ENCODE measurements around the gene GAS6. TPM values are rescaled to one million over a fixed set of nuclear protein-coding genes. Genes with fewer than 3 reads are reported as not detected.
"Not testable (repeated sequence)": the region's sequence is repeated elsewhere in the genome, so short reads cannot be mapped to it uniquely, and the experiment has no call there.

Gene GAS6
- total RNA-seq, 6 donors from 2014 or later, result 129 to 299 (median 180) TPM

DNA sequence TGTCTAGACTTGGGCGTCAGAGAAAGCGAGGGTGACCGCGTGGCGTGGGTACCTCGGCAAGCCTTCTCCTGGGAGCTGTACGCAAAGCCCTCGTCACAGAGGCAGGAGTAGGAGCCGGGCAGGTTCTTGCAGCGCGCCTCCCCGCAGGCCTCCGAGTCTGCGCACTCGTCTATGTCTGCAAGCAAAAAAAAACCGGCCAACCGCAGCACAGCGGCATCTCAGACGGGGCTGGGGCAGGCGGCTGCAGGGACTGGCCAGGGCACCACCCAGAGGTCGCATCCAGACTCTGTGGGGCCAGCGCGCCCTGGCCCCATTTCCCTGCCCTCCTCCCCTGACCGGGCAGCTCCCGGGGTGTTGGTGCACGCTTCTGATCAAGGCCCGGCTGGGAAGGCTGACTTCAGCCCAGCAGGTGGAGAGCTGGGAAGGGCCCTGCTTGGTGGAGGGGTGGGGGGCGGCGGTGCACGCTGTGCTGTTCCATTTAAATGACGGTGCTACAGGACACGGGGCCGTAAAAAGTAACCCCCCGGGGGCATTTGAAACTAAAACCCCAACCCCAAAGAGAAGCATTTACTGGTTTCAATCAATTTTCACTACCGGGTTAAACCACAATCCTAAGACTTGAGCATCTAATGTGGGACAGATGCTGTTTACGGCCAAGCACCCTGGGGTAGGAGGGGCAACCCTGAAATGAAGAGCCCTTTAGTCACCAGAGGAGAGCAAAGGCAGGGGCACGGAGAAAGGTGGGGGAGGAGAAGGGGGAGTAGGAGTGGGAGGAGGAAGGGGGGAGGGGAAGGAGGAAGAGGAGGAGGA lies 28.2 kb downstream of the GAS6 start:
- TF ChIP-seq, protein P1, sequence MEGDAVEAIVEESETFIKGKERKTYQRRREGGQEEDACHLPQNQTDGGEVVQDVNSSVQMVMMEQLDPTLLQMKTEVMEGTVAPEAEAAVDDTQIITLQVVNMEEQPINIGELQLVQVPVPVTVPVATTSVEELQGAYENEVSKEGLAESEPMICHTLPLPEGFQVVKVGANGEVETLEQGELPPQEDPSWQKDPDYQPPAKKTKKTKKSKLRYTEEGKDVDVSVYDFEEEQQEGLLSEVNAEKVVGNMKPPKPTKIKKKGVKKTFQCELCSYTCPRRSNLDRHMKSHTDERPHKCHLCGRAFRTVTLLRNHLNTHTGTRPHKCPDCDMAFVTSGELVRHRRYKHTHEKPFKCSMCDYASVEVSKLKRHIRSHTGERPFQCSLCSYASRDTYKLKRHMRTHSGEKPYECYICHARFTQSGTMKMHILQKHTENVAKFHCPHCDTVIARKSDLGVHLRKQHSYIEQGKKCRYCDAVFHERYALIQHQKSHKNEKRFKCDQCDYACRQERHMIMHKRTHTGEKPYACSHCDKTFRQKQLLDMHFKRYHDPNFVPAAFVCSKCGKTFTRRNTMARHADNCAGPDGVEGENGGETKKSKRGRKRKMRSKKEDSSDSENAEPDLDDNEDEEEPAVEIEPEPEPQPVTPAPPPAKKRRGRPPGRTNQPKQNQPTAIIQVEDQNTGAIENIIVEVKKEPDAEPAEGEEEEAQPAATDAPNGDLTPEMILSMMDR (IDR thresholded peaks at IDR 0.05), result no peak
- no peak for TF ChIP-seq EP300 (IDR thresholded peaks at IDR 0.05)
- no peak for TF ChIP-seq POLR2AphosphoS5 (IDR thresholded peaks at IDR 0.05)
- TF ChIP-seq POLR2A (IDR thresholded peaks at IDR 0.05), result no peak
- WGBS, 2 donors, result 84 to 91% methylated on average over 27 to 36 of the region's 37 CpGs
- DNase-seq, result peak in 1 of 2 donors; percentile 74
- H3K27ac ChIP-seq, result no peak overlapping the region
- no peak for ATAC-seq (ENCODE audit: low FRiP score in 2 of 2)
- H3K4me1 ChIP-seq, result peaks cover 27 to 36% (median 30%) of the 10 kb centered on the region in 4 donors
- H3K4me3 ChIP-seq, result no peak overlapping the region
- no peaks in the 10 kb centered on the region for H3K9me3 ChIP-seq
- peaks cover 0 to 42% (median 16%) of the 10 kb centered on the region in 4 donors for H3K36me3 ChIP-seq
- no peaks in the 10 kb centered on the region for H3K27me3 ChIP-seq

DNA sequence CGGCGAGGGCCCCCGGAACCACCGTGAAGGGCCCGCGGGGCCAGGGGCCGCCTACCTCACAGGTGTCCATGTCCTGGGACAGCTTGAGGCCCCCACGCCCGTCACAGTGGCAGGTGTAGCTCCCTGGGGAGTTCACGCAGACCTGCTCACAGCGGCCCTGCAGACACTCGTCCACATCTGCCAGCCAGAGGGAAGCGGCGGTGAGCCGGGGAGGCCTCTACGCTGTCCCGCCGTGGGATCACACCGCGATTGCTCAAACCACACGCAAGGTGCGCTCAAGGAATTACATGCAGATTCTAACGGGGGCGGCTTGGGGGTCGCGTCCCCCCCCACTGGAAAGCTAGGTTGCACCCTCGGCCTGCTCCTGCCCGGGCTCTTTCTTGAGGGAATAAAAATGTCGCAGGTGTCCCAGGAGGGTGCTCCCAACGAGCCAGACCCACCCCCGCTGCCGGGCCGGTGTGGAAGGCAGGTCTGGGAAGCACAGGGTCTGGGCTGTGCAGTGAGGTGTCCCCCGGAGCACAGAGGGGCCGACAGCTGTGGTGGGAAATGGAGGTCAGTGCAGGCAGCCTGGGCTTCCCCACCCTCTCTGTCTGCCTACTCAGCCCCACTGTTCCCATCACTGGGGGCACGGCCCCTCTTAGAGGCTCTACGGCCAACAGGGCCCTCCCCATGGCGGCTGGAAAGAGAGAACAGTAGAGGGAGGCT lies 29.2 kb downstream of the GAS6 start:
- no peak for TF ChIP-seq EP300 (IDR thresholded peaks at IDR 0.05)
- TF ChIP-seq, protein P1 (IDR thresholded peaks at IDR 0.05), result no peak
- no peak for TF ChIP-seq POLR2A (IDR thresholded peaks at IDR 0.05)
- no peak for TF ChIP-seq POLR2AphosphoS5 (IDR thresholded peaks at IDR 0.05)
- ATAC-seq (ENCODE audit: low FRiP score in 2 of 2), result no peak
- H3K4me3 ChIP-seq, result no peak overlapping the region
- WGBS, 2 donors, result 90 to 92% methylated on average over 19 to 36 of the region's 38 CpGs
- H3K27ac ChIP-seq, result no peak overlapping the region
- H3K4me1 ChIP-seq, result peaks cover 22 to 27% (median 23%) of the 10 kb centered on the region in 4 donors
- no peaks in the 10 kb centered on the region for H3K9me3 ChIP-seq
- H3K36me3 ChIP-seq, result peaks cover 0 to 41% (median 16%) of the 10 kb centered on the region in 4 donors
- peak in 1 of 2 donors; percentile 81 for DNase-seq
- H3K27me3 ChIP-seq, result no peaks in the 10 kb centered on the region

DNA sequence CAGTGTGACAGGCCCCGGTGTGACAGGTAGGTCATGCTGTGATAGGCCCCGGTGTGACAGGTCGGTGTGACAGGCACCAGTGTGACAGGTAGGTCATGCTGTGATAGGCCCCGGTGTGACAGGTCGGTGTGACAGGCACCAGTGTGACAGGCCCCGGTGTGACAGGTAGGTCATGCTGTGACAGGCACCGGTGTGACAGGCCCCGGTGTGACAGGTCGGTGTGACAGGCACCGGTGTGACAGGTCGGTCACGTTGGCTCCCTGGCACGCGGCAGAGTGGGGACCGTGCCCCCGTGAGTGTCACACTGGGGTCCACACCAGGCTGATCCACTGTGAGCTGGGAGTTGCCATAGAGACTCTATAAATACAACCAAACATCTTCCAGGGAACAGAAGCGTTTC lies 29.9 kb downstream of the GAS6 start:
- WGBS, 2 donors, result 91% methylated on average over 15 to 16 of the region's 17 CpGs
- not testable (repeated sequence) for ATAC-seq (ENCODE audit: low FRiP score in 2 of 2); H3K27ac ChIP-seq; H3K4me3 ChIP-seq; H3K27me3 ChIP-seq; H3K9me3 ChIP-seq
- H3K36me3 ChIP-seq, result peaks cover 0 to 41% (median 15%) of the 10 kb centered on the region in 4 donors
- peak in 1 of 2 donors; percentile 77 for DNase-seq
- peaks cover 22 to 23% (median 23%) of the 10 kb centered on the region in 4 donors for H3K4me1 ChIP-seq

DNA sequence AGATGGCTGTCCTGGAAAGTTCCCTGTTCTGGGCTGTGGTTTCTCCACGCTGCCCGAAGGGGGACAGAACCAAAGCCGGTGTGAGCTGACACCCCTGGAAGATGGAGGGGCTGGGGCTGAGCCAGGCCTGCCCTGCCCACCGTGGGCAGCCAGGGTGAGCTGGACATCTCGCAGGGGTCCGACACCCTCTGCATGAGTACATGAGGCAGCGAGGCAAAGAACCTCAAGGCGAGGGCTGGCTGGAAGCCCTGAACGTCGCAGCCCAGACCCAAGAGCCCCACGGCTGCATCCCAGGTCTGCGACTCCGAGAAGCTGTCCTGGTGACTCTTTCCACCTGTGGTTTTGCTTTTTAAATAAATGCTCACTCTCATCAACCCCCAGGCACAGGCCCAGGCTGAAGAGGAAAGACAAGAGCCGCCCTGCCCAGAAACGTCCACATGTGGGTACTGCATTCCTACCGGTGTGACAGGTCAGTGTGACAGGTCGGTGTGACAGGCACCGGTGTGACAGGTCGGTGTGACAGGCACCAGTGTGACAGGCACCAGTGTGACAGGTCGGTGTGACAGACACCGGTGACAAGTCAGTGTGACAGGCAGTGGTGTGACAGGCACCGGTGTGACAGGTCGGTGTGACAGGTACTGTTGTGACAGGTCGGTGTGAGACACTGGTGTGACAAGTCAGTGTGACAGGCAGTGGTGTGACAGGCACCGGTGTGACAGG lies 30.6 kb downstream of the GAS6 start:
- Histone ChIP-seq H3K4me1 (peaks cover 15 to 16% (median 16%) of the 10 kb centered on the region in 4 donors), H3K36me3 (peaks cover 0 to 46% (median 16%) of the 10 kb centered on the region in 4 donors), H3K4me3 (no peak overlapping the region), H3K27me3 (no peaks in the 10 kb centered on the region), H3K27ac (no peak overlapping the region), H3K9me3 (no peaks in the 10 kb centered on the region)
- ATAC-seq (ENCODE audit: low FRiP score in 2 of 2) (no peak), DNase-seq (peak in 1 of 2 donors; percentile 72)
- WGBS, 2 donors, result 89 to 92% methylated on average over 24 to 25 of the region's 25 CpGs
- TF ChIP-seq, protein P1 (IDR thresholded peaks at IDR 0.05), result no peak
- TF ChIP-seq POLR2A (IDR thresholded peaks at IDR 0.05) (no peak), EP300 (IDR thresholded peaks at IDR 0.05) (no peak), POLR2AphosphoS5 (IDR thresholded peaks at IDR 0.05) (no peak)

DNA sequence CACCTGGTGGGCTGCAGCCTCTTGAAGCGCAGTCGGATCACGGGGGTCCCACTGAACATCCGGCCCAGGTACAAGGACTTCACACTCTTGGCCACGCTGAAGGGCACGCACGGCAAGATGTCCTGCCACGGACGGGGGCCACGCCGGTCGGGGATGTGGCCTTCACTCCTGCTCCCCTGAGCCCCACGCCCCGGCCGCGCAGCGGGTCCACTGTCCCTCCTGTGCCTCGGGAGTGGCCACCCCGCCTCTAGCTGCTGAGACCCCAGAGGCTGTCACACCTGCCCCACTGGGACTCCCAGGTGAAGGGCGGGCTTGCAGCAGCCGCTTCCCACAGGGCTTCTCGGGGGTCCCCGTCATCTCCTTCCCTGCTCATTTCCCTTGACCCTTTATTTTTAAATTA lies 31.2 kb downstream of the GAS6 start:
- no peak for TF ChIP-seq POLR2AphosphoS5 (IDR thresholded peaks at IDR 0.05)
- no peak for TF ChIP-seq POLR2A (IDR thresholded peaks at IDR 0.05)
- no peak for TF ChIP-seq EP300 (IDR thresholded peaks at IDR 0.05)
- TF ChIP-seq, protein P1 (IDR thresholded peaks at IDR 0.05), result no peak
- Histone ChIP-seq H3K27me3 (no peaks in the 10 kb centered on the region), H3K27ac (no peak overlapping the region), H3K9me3 (no peaks in the 10 kb centered on the region), H3K36me3 (peaks cover 0 to 51% (median 18%) of the 10 kb centered on the region in 4 donors), H3K4me1 (peaks cover 8 to 10% (median 9%) of the 10 kb centered on the region in 4 donors), H3K4me3 (no peak overlapping the region)
- ATAC-seq (ENCODE audit: low FRiP score in 2 of 2), result no peak
- 97% methylated on average over 11 to 23 of the region's 23 CpGs for WGBS, 2 donors
- peak in 1 of 2 donors; percentile 86 for DNase-seq

All from upper lobe of left lung (tissue), 6 donors.